Endothelial cell of umbilical vein (primary cell): Measurements from ENCODE around the gene SLC39A11. TPM values are rescaled to one million over a fixed set of nuclear protein-coding genes. Genes with fewer than 3 reads are reported as not detected.
"Not testable (repeated sequence)": the region's sequence is repeated elsewhere in the genome, so short reads cannot be mapped to it uniquely, and the experiment has no call there.

Source experiments
- BruUV-seq: library from RNA; stranded (reverse); fragments of 400-500 nt; replicated peaks from 2 replicates; lab custom pipeline; 2021; lab: Mats Ljungman, UMichigan
- CTCF ChIA-PET: fragments of 300-600, 350-600 bp; sonication (Branson Sonifier 250); formaldehyde crosslinking; loops from one replicate; lab custom pipeline; 2021; ENCODE audit warnings: antibody characterized with exemption, inconsistent platforms; lab: Charles Lee
- POLR2A ChIA-PET: fragments of 300-600, 350-600 bp; sonication (Branson Sonifier 250); formaldehyde crosslinking; loops from one replicate; lab custom pipeline; 2021; ENCODE audit warnings: antibody characterized with exemption, inconsistent platforms; lab: Charles Lee
- DNase-seq: peaks from one replicate; pipeline ENCODE4 v3.0.0-alpha.2; 2011; ENCODE audit warnings: low read depth, low spot score
- FAIRE-seq: peaks from 2 replicates; lab custom pipeline; 2011; peaks lifted over from hg19 to GRCh38; lab: Jason Lieb, UNC
- H2AFZ ChIP-seq: 2 replicates; pipeline ENCODE4 v1.6.0; 2012; ENCODE audit warnings: low read depth, low read length, control low read depth, inconsistent platforms
- H3K27ac ChIP-seq: 2 replicates; pipeline ENCODE4 v1.5.1; 2011; ENCODE audit warnings: low read depth, mild to moderate bottlenecking, control low read depth, low read length, moderate library complexity; ENCODE audit not compliant: insufficient read depth
- H3K27me3 ChIP-seq, 2 experiments: 2 replicates each; pipeline versions ENCODE4 v1.6.0 to v1.6.1; 2011; ENCODE audit warnings: low read length in 2 of 2, mixed read lengths in 1 of 2; ENCODE audit not compliant: control insufficient read depth in 2 of 2, insufficient read depth in 2 of 2
- H3K36me3 ChIP-seq, 2 experiments: 2 replicates in 1 of 2; 3 replicates in 1 of 2; pipeline ENCODE4 v1.5.1; 2011; ENCODE audit warnings: low read length in 2 of 2, mild to moderate bottlenecking in 1 of 2, moderate library complexity in 1 of 2; ENCODE audit not compliant: control insufficient read depth in 2 of 2, insufficient read depth in 2 of 2; ENCODE audit errors: extremely low read depth in 1 of 2
- H3K4me1 ChIP-seq: 3 replicates; pipeline ENCODE4 v1.5.1; 2011; ENCODE audit warnings: mild to moderate bottlenecking, low read length; ENCODE audit not compliant: control insufficient read depth, insufficient read depth; ENCODE audit errors: extremely low read depth
- H3K4me2 ChIP-seq: 2 replicates; pipeline ENCODE4 v1.6.1; 2011; ENCODE audit warnings: low read length, control low read depth, mixed read lengths; ENCODE audit not compliant: insufficient read depth
- H3K4me3 ChIP-seq, 3 experiments: fragments of 200-600 bp in 1 of 3; sonication (generic), shearing (Covaris generic) in 1 of 3; replicated peaks in 1 of 3; 2 replicates each; pipeline ENCODE4 v1.5.1; 2011 to 2016; ENCODE audit warnings: control low read depth in 3 of 3, low read length in 3 of 3, mild to moderate bottlenecking in 2 of 3, inconsistent platforms in 1 of 3, low read depth in 1 of 3, moderate library complexity in 1 of 3; ENCODE audit not compliant: insufficient read depth in 1 of 3
- H3K79me2 ChIP-seq: 2 replicates; pipeline ENCODE4 v1.6.0; 2012; ENCODE audit warnings: low read length, inconsistent platforms; ENCODE audit not compliant: control insufficient read depth, insufficient read depth
- H3K9ac ChIP-seq: replicated peaks from 2 replicates; pipeline ENCODE3; 2011; ENCODE audit warnings: low read length, control low read depth; ENCODE audit not compliant: insufficient read depth; ENCODE audit errors: extremely low read depth
- H3K9me1 ChIP-seq: replicated peaks from 3 replicates; pipeline ENCODE4 v1.6.0; 2011; ENCODE audit warnings: mild to moderate bottlenecking, low read length; ENCODE audit not compliant: control insufficient read depth, insufficient read depth; ENCODE audit errors: extremely low read depth
- H3K9me3 ChIP-seq: replicated peaks from 2 replicates; pipeline ENCODE4 v1.5.1; 2012; ENCODE audit warnings: low read length, inconsistent platforms; ENCODE audit not compliant: control insufficient read depth, insufficient read depth
- H4K20me1 ChIP-seq: replicated peaks from 2 replicates; pipeline ENCODE3; 2011; ENCODE audit warnings: mild to moderate bottlenecking, low read length; ENCODE audit not compliant: control insufficient read depth, insufficient read depth; ENCODE audit errors: extremely low read depth
- EZH2 ChIP-seq: IDR thresholded peaks from 2 replicates; pipeline ENCODE4 v1.6.1; 2012; ENCODE audit warnings: borderline replicate concordance, low read depth, mild to moderate bottlenecking, moderate library complexity, low read length, inconsistent platforms; ENCODE audit not compliant: severe bottlenecking
- FOS ChIP-seq: IDR thresholded peaks from 2 replicates; pipeline ENCODE4 v1.6.1; 2011; ENCODE audit warnings: mild to moderate bottlenecking, low read length, moderate library complexity, borderline replicate concordance; ENCODE audit not compliant: insufficient read depth
- GATA2 ChIP-seq: IDR thresholded peaks from 2 replicates; pipeline ENCODE4 v1.7.0; 2011; ENCODE audit warnings: low read depth, mild to moderate bottlenecking, moderate library complexity, mixed read lengths, low read length; ENCODE audit not compliant: insufficient read length, insufficient read depth
- JUN ChIP-seq: IDR thresholded peaks from 2 replicates; pipeline ENCODE4 v1.6.1; 2011; ENCODE audit warnings: borderline replicate concordance, low read depth; ENCODE audit not compliant: insufficient read length, insufficient read depth
- MYC ChIP-seq: IDR thresholded peaks from one replicate; pipeline ENCODE4 v1.6.1; 2011; ENCODE audit warnings: mild to moderate bottlenecking, low read depth, low read length
- POLR2A ChIP-seq: IDR thresholded peaks from 2 replicates; pipeline ENCODE4 v1.6.1; 2012; ENCODE audit warnings: low read depth, mild to moderate bottlenecking, control low read depth, low read length
- POLR2AphosphoS5 ChIP-seq: IDR thresholded peaks from 2 replicates; pipeline ENCODE4 v1.6.1; 2012; ENCODE audit warnings: low read depth, mild to moderate bottlenecking, control low read depth, low read length, moderate library complexity; ENCODE audit not compliant: insufficient read depth
- dilution Hi-C: fragments of 300-500 bp; cut with MboI; formaldehyde crosslinking; loops from one replicate; pipeline ENCODE4 v1.15.0; 2019; ENCODE audit warnings: low sequenced_read_pairs; ENCODE audit not compliant: extremely low pct_ligation_motif_present
- intact Hi-C: fragments of 100-400 bp; cut with micrococcal nuclease; formaldehyde crosslinking; loops from one replicate; pipeline ENCODE4 v1.10.0; 2022
- polyA plus RNA-seq, 4 experiments: library from polyadenylated mRNA; depleted of rRNA in 3 of 4; stranded (reverse) in 3 of 4; unstranded in 1 of 4; fragments of >200 nt; gene quantifications; 2 replicates each; pipeline versions ENCODE4 v1.2.1 to v1.2.3, GENCODE V29; 2011 to 2012; ENCODE audit warnings: missing spikeins in 1 of 4
- total RNA-seq: library from RNA; stranded (reverse); gene quantifications from 2 replicates; pipeline ENCODE4 v1.2.3, GENCODE V29; 2021
- TF ChIP-seq, protein P1 (sequence below), 2 donors: IDR thresholded peaks; 1 replicate in 1 of 2; 2 replicates in 1 of 2; pipeline ENCODE4 v1.5.1; 2011; ENCODE audit warnings: low read length in 2 of 2, mild to moderate bottlenecking in 2 of 2, moderate library complexity in 2 of 2, control low read depth in 1 of 2, inconsistent platforms in 1 of 2, low read depth in 1 of 2; ENCODE audit not compliant: insufficient read depth in 1 of 2; ENCODE audit errors: extremely low read depth in 1 of 2
- TF ChIP-seq, protein P2 (sequence below): IDR thresholded peaks from 2 replicates; pipeline ENCODE4 v1.6.1; 2011; ENCODE audit not compliant: insufficient read depth, insufficient read length

The SLC39A11 gene
- total and polyA plus RNA-seq, 2 donors (not counting 3 experiments of a cell fraction or from before 2014, with no cell fraction given), result 8.1 to 11.9 TPM

DNA sequence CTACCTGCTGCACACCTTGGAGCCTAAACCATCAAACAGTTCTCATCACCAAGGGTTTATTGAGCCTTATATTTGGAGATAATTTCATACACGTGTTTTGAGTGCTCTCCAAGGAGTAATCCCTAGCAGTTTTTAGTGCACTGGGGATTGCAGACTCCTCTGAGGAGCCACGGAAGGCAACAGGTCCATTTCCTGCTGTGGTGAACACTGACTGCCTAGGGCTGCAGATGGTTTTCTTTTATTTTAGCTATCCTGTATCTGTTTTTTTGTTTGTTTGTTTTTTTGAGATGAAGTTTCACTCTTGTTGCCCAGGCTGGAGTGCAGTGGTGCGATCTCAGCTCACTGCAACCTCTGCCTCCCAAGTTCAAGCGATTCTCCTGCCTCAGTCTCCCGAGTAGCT is 93.0 kb downstream of the SLC39A11 start:
- H2AFZ ChIP-seq, DNase-seq, H3K9me3 ChIP-seq, H3K9me1 ChIP-seq, BruUV-seq, H3K27ac ChIP-seq, H3K36me3 ChIP-seq, dilution Hi-C loops, H3K4me2 ChIP-seq, intact Hi-C loops, H3K9ac ChIP-seq, H4K20me1 ChIP-seq, H3K79me2 ChIP-seq, H3K4me1 ChIP-seq, POLR2A ChIA-PET, FAIRE-seq, H3K27me3 ChIP-seq, H3K4me3 ChIP-seq: not testable (repeated sequence)
- CTCF ChIA-PET, result interaction anchor here (2.4 kb wide), 1 partner anchor 13 kb away, joined by 13 read pairs; no protein-coding TSS in a partner anchor

DNA sequence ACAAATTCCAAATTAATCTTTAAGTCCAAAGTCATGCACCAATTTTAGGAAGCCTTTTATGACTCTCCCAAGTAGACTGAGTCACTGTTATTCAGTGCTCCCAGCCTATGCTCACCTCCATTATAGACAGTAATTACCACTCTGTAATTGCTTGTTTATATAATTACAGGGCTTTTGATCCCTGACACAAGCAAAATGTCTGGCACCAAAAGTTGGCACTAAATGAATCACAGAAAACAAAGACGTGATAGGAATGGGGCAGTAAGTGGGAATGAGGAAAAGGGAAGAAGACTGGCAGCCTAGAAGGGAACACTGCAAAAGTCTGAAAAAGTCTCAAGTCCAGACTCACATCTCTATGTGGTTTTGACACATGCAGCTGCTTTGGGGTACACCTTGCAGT is 94.1 kb downstream of the SLC39A11 start:
- no peak overlapping the region for H3K9ac ChIP-seq
- TF ChIP-seq POLR2A (no peak), POLR2AphosphoS5 (no peak), MYC (no peak), GATA2 (no peak), JUN (no peak), EZH2 (no peak), FOS (no peak)
- TF ChIP-seq, protein P1, sequence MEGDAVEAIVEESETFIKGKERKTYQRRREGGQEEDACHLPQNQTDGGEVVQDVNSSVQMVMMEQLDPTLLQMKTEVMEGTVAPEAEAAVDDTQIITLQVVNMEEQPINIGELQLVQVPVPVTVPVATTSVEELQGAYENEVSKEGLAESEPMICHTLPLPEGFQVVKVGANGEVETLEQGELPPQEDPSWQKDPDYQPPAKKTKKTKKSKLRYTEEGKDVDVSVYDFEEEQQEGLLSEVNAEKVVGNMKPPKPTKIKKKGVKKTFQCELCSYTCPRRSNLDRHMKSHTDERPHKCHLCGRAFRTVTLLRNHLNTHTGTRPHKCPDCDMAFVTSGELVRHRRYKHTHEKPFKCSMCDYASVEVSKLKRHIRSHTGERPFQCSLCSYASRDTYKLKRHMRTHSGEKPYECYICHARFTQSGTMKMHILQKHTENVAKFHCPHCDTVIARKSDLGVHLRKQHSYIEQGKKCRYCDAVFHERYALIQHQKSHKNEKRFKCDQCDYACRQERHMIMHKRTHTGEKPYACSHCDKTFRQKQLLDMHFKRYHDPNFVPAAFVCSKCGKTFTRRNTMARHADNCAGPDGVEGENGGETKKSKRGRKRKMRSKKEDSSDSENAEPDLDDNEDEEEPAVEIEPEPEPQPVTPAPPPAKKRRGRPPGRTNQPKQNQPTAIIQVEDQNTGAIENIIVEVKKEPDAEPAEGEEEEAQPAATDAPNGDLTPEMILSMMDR (IDR thresholded peaks at IDR 0.05; ENCODE audit: extremely low read depth in 1 of 2, insufficient read depth in 1 of 2, low read depth in 1 of 2, low read length in 2 of 2), result no peak
- TF ChIP-seq, protein P2, sequence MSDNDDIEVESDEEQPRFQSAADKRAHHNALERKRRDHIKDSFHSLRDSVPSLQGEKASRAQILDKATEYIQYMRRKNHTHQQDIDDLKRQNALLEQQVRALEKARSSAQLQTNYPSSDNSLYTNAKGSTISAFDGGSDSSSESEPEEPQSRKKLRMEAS, result no peak
- no peak overlapping the region for H3K4me3 ChIP-seq
- dilution Hi-C loops (no loop called here), intact Hi-C loops (no loop called here)
- H3K9me1 ChIP-seq, result no peaks in the 10 kb centered on the region
- ChIA-PET CTCF (interaction anchor here (1.0 kb wide), 1 partner anchor 12 kb away, joined by 3 read pairs; no protein-coding TSS in a partner anchor), POLR2A (no interaction called here)
- BruUV-seq, result no TSS peak
- no peaks in the 10 kb centered on the region for H3K9me3 ChIP-seq
- H3K4me2 ChIP-seq, result no peak overlapping the region
- H3K79me2 ChIP-seq, result no peaks in the 10 kb centered on the region
- H2AFZ ChIP-seq, result no peak overlapping the region
- H3K27me3 ChIP-seq, result no peaks in the 10 kb centered on the region
- no peaks in the 10 kb centered on the region for H3K4me1 ChIP-seq
- H4K20me1 ChIP-seq, result no peaks in the 10 kb centered on the region
- no peak overlapping the region for H3K27ac ChIP-seq
- FAIRE-seq (no peak), DNase-seq (no peak)
- no peaks in the 10 kb centered on the region for H3K36me3 ChIP-seq
